DOHH2 (cell line): ENCODE measurements around the gene DNM1.

Experiments used
- H3F3A ChIP-seq: fragments of 200-600 bp; sonication (generic), shearing (Covaris generic); 2 replicates; pipeline ENCODE4 v1.6.0; 2016; ENCODE audit warnings: antibody characterized with exemption, mild to moderate bottlenecking; ENCODE audit not compliant: control insufficient read depth, insufficient read depth
- H3K27ac ChIP-seq: fragments of 200-600 bp; sonication (generic); 2 replicates; pipeline ENCODE4 v1.5.1; 2014; ENCODE audit warnings: low read depth, mild to moderate bottlenecking, low read length, moderate library complexity
- H3K27me3 ChIP-seq: fragments of 200-600 bp; sonication (generic); 2 replicates; pipeline ENCODE4 v1.6.1; 2014; ENCODE audit warnings: mild to moderate bottlenecking, low read length, mixed read lengths; ENCODE audit not compliant: control insufficient read depth
- H3K36me3 ChIP-seq: fragments of 200-600 bp; sonication (generic); 2 replicates; pipeline ENCODE4 v1.6.1; 2014; ENCODE audit warnings: mild to moderate bottlenecking, low read length, moderate library complexity, mixed read lengths; ENCODE audit not compliant: control insufficient read depth
- H3K4me1 ChIP-seq: fragments of 200-600 bp; sonication (generic); 2 replicates; pipeline ENCODE4 v1.6.1; 2014; ENCODE audit warnings: mild to moderate bottlenecking, low read length, mixed read lengths; ENCODE audit not compliant: control insufficient read depth
- H3K4me2 ChIP-seq: fragments of 200-600 bp; sonication (generic); 2 replicates; pipeline ENCODE4 v1.6.0; 2014; ENCODE audit warnings: mild to moderate bottlenecking, low read length, moderate library complexity
- H3K4me3 ChIP-seq: fragments of 200-600 bp; sonication (generic); 2 replicates; pipeline ENCODE4 v1.5.1; 2014; ENCODE audit warnings: mild to moderate bottlenecking, low read length, mixed read lengths
- H3K79me2 ChIP-seq: fragments of 200-600 bp; sonication (generic); 2 replicates; pipeline ENCODE4 v1.6.1; 2014; ENCODE audit warnings: mild to moderate bottlenecking, low read length, mixed read lengths; ENCODE audit not compliant: control insufficient read depth
- H3K9me2 ChIP-seq: fragments of 200-600 bp; sonication (generic); replicated peaks from 2 replicates; pipeline ENCODE4 v1.6.1; 2014; ENCODE audit warnings: mild to moderate bottlenecking, low read length, mixed read lengths; ENCODE audit not compliant: control insufficient read depth
- H3K9me3 ChIP-seq: fragments of 200-600 bp; sonication (generic); 2 replicates; pipeline ENCODE4 v1.6.1; 2014; ENCODE audit warnings: antibody characterized with exemption, low read length, mixed read lengths; ENCODE audit not compliant: control insufficient read depth, insufficient read depth
- H4K20me1 ChIP-seq: fragments of 200-600 bp; sonication (generic); 2 replicates; pipeline ENCODE4 v1.6.0; 2014; ENCODE audit warnings: low read depth, mild to moderate bottlenecking, antibody characterized with exemption, low read length, moderate library complexity; ENCODE audit not compliant: control insufficient read depth, insufficient read depth
- CTCF ChIP-seq: fragments of 200-600 bp; sonication (generic); IDR thresholded peaks from one replicate; pipeline ENCODE4 v1.5.1; 2014; ENCODE audit warnings: antibody characterized with exemption, mild to moderate bottlenecking, low read depth, low read length; ENCODE audit not compliant: poor library complexity, severe bottlenecking
- EZH2phosphoT487 ChIP-seq: fragments of 200-600 bp; sonication (generic); IDR thresholded peaks from 2 replicates; pipeline ENCODE4 v1.6.1; 2017; ENCODE audit warnings: borderline replicate concordance, mild to moderate bottlenecking, antibody characterized with exemption, low read length, moderate library complexity, mixed read lengths

Gene DNM1

GRCh38 chr9:128259156-128259555 lies 56.0 kb downstream of the DNM1 start:
- Histone ChIP-seq H3K9me2 (no peaks in the 10 kb centered on the region), H4K20me1 (no peaks in the 10 kb centered on the region; the same call in 1 of the 2 replicates), H3K4me1 (no peaks in the 10 kb centered on the region), H3K27ac (no peak overlapping the region), H3F3A (no peaks in the 10 kb centered on the region), H3K79me2 (no peaks in the 10 kb centered on the region), H3K4me3 (no peak overlapping the region), H3K27me3 (no peaks in the 10 kb centered on the region; the same call in 1 of the 2 replicates), H3K9me3 (no peaks in the 10 kb centered on the region), H3K36me3 (no peaks in the 10 kb centered on the region; the same call in 1 of the 2 replicates), H3K4me2 (no peak overlapping the region)
- TF ChIP-seq EZH2phosphoT487 (no peak), CTCF (no peak)

GRCh38 chr9:128260340-128260739 lies 57.2 kb downstream of the DNM1 start:
- Histone ChIP-seq H3K9me2 (no peaks in the 10 kb centered on the region), H4K20me1 (no peaks in the 10 kb centered on the region), H3K27me3 (no peaks in the 10 kb centered on the region), H3K4me1 (no peaks in the 10 kb centered on the region), H3F3A (no peaks in the 10 kb centered on the region), H3K4me2 (no peak overlapping the region), H3K79me2 (no peaks in the 10 kb centered on the region), H3K27ac (no peak overlapping the region), H3K9me3 (no peaks in the 10 kb centered on the region), H3K36me3 (no peaks in the 10 kb centered on the region; the same call in 1 of the 2 replicates), H3K4me3 (no peak overlapping the region)
- TF ChIP-seq EZH2phosphoT487, result no peak
- no peak for TF ChIP-seq CTCF

GRCh38 chr9:128262687-128263086 lies 59.5 kb downstream of the DNM1 start:
- no peak overlapping the region for H3K4me2 ChIP-seq
- no peaks in the 10 kb centered on the region for H3K4me1 ChIP-seq
- H3F3A ChIP-seq, result no peaks in the 10 kb centered on the region
- no peaks in the 10 kb centered on the region for H3K79me2 ChIP-seq
- H3K36me3 ChIP-seq, result no peaks in the 10 kb centered on the region; the same call in 1 of the 2 replicates
- no peaks in the 10 kb centered on the region for H3K27me3 ChIP-seq
- no peak overlapping the region for H3K4me3 ChIP-seq
- H3K9me3 ChIP-seq, result no peaks in the 10 kb centered on the region
- H4K20me1 ChIP-seq, result no peaks in the 10 kb centered on the region
- H3K27ac ChIP-seq, result no peak overlapping the region
- no peaks in the 10 kb centered on the region for H3K9me2 ChIP-seq
- TF ChIP-seq CTCF (no peak), EZH2phosphoT487 (no peak)
